ENCODE data around the gene PDIA4.

Gene PDIA4

DNA sequence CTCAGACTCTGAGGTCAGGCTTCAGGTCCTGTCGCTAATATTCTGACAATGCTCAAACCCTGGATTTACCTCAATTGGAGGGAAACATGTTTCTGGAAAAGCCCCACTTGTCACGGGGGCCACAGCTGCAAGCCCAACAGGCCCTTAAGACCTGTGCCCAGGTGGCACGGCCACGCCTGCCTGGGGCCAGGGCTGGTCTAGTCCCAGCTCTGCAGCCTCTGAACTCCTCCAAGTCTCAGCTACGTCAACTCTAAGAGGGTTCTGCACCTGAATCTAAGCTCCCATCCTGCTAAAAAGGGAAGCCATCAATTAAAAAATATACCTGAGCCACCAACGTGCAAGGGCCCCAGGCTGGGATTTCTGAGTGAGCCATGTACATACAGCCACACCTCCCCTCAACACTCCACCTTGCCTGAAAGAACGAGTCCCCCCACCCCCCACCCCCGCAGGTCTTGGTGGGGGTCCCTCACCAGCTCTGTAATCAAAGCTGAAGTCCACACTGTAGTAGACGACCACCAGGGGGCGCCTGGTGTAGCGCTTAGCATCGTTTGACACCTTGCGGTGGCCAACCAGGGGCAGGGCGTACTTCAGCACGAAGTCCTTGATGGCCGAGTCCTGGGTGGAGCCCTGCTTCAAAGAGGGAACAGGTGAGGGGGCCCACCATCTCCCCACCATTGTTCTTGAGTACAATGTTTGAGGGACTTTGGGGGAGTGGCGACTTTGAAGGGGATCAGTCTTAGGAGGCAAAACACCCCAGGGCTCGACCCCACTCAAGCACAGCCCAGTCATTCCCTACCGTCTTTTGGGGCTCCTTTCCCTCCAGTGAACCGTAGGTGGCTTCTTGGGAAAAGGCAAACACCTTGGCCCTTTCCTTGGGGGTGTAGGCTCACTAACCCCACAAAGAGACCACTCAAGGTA is 22.6 kb downstream of the PDIA4 start:
- no peak overlapping the region for H3K27ac ChIP-seq
- DNase-seq (ENCODE audit: low spot score) = no peak
- CTCF ChIA-PET = interaction anchor here (0.6 to 1.0 kb wide), 5 partner anchors 13 to 119 kb away, joined by 3 to 4 read pairs (median 3); no protein-coding TSS in a partner anchor

DNA sequence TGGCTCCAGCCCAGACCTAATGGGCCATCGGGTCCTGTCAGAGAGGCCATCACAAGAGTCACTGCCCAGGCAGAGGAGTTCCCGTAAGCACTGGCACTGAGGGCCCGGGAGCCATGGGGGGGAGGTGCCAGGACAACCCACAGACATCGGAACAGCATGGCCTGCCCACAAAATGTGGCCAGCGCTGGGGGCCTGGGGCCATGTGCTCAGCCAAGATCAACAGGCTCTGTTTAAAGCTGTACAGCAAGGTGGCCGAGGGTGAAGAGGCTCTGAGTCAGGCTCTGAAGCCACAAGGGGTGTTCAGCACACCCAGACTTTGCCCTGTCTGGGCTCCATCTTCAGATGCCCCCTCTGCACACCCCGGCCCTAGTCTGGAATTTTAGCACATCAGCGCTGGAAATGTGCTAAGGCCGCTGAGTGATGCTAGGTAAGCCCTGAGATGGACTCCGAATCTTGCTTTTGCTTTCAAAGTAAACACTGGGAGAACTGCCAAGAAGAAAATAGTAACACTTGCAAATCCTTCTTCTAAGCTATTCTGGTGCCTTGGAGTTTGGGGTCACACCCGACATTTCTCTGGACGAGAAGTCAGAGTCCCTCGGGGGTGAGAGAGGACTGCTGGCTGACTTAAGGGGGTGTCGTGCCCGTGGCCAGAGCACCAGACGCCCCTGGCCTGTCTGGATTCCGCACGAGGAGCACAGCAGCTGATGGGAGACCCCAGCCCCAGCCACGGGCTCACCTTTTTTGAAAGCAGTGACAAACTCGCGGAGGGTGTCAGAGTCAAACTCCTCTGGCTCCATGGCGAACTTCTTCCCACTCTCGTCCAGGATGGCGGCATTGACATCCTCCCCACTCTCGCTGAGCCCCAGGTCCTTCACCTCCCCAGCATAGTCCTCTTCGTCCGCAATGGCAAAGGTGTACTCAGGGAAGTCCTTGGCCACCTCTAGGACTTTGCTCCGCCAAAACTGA is 23.6 kb downstream of the PDIA4 start:
- TF ChIP-seq, protein P1, sequence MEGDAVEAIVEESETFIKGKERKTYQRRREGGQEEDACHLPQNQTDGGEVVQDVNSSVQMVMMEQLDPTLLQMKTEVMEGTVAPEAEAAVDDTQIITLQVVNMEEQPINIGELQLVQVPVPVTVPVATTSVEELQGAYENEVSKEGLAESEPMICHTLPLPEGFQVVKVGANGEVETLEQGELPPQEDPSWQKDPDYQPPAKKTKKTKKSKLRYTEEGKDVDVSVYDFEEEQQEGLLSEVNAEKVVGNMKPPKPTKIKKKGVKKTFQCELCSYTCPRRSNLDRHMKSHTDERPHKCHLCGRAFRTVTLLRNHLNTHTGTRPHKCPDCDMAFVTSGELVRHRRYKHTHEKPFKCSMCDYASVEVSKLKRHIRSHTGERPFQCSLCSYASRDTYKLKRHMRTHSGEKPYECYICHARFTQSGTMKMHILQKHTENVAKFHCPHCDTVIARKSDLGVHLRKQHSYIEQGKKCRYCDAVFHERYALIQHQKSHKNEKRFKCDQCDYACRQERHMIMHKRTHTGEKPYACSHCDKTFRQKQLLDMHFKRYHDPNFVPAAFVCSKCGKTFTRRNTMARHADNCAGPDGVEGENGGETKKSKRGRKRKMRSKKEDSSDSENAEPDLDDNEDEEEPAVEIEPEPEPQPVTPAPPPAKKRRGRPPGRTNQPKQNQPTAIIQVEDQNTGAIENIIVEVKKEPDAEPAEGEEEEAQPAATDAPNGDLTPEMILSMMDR (conservative IDR thresholded peaks at IDR 0.05; ENCODE audit: low read depth) = no peak
- no peak for DNase-seq (ENCODE audit: low spot score)
- CTCF ChIA-PET = interaction anchor here (0.6 to 1.0 kb wide), 3 partner anchors 19 to 73 kb away, joined by 3 to 4 read pairs (median 4); no protein-coding TSS in a partner anchor
- POLR2A ChIA-PET (ENCODE audit: low non-redundant PET) = no interaction called here
- no peak overlapping the region for H3K27ac ChIP-seq

More for the DNA sequence above, 22.6 kb downstream of the PDIA4 start:
- TF ChIP-seq, protein P1 (conservative IDR thresholded peaks at IDR 0.05; ENCODE audit: low read depth) = peak; percentile 88
- POLR2A ChIA-PET (ENCODE audit: low non-redundant PET) = no interaction called here

DNA sequence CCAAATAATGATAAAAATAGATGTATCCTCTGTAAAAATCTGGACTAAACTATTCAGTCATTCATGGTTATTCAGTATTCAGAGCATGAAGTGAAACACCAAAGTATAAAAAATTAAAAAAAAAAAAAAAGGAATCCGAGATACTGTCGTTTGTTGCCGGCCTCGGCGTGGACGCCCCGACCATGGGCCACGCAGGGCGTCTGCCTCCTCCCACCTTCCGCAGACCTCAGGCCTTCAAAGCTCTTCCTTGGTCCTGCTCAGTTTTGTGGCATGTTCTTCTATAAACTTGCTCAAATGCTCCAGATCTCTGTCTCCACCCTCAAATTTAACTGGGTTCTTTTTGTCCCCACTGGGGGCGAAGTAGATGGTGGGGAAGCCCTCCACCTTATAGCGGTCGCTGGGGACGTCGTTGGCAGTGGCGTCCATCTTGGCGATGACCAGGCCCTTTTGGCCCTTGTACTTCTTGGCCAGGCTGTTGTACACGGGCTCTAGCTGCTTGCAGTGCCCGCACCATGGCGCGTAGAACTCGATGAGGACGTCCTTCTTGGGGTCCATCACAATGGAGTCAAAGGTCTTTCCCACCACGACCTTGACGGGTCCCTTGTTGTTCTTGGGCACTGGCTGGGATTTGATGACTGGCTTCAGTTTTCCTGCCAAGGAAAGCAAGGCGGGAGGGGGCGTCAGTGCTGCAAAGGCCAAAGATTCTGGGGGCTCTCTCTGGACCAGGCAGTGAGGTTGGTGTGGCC is 24.6 kb downstream of the PDIA4 start:
- CTCF ChIA-PET = interaction anchor here (0.6 kb wide), 1 partner anchor 72 kb away, joined by 4 read pairs; no protein-coding TSS in a partner anchor
- H3K27ac ChIP-seq = no peak overlapping the region
- TF ChIP-seq, protein P1 (conservative IDR thresholded peaks at IDR 0.05; ENCODE audit: low read depth) = no peak
- POLR2A ChIA-PET (ENCODE audit: low non-redundant PET) = no interaction called here
- DNase-seq (ENCODE audit: low spot score) = no peak

DNA sequence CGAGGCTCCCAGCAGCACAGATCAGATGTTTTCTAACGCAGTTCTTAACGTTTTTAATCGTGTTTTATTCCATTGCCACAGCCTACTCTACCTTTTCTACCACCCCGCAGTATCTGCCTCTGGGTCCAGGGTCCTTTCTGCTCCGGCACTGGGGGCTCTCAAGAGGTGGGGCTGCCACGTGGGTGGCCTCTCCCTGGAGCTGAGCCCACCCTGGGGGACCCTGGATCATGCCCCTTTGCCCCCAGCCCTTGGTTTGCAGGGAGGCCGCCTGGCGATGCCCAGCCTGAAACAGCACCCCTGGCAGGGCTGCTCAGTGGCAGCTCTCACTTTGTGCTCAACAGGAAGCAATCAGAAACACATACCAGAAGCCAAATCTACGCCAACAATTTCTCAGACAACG is 25.3 kb downstream of the PDIA4 start:
- TF ChIP-seq, protein P1 (conservative IDR thresholded peaks at IDR 0.05; ENCODE audit: low read depth) = no peak
- ChIA-PET POLR2A (ENCODE audit: low non-redundant PET) (no interaction called here), CTCF (no interaction called here)
- no peak for DNase-seq (ENCODE audit: low spot score)
- no peak overlapping the region for H3K27ac ChIP-seq

DNA sequence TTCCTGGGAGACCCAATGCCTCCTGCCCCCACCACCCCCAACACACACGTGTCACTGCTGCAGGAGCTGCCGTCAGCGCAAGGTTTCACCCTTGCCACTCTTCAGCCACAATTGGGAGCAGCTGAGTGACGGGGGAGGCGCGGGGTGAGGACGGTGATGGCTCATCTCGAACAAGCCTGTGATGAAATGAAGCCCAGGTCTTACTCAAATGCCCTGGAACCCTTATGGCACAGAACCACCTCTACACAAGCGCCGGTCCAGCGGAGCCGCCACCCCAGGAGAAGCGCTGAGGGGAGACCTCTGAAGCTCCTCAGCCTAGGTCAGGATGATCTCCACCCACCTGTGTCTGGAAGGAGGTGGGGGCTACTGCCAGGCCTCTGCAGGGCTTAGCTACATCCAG is 25.7 kb downstream of the PDIA4 start:
- POLR2A ChIA-PET (ENCODE audit: low non-redundant PET) = no interaction called here
- TF ChIP-seq, protein P1 (conservative IDR thresholded peaks at IDR 0.05; ENCODE audit: low read depth) = no peak
- CTCF ChIA-PET = no interaction called here

More for the DNA sequence above, 25.7 kb downstream of the PDIA4 start:
- no peak for DNase-seq (ENCODE audit: low spot score)
- H3K27ac ChIP-seq = no peak overlapping the region
